DMS79 (cell line): ENCODE results near the gene AMFR.
"Not testable (repeated sequence)": the region's sequence is repeated elsewhere in the genome, so short reads cannot be mapped to it uniquely, and the experiment has no call there.

Source experiments
- DNase-seq: peaks from one replicate; lab custom pipeline; 2025; lab: John Stamatoyannopoulos, UW

The AMFR gene

DNA sequence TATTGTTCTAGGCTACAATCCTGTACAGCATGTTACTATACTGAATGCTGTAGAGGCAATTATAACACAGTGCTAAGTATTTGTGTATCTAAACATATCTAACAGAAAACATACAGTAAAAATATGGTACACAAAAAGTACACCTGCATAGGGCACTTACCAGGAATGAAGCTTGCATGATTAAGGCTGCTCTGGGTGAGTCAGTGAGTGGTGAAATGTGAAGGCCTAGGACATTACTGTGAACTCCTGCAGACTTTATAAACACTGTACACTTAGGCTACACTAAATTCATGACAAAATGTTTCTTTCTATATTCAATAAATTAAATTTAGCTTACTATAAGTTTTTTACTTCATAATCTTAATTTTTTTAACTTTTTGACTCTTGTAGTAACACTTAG, 37.1 kb downstream of the AMFR start:
- no peak for DNase-seq

DNA sequence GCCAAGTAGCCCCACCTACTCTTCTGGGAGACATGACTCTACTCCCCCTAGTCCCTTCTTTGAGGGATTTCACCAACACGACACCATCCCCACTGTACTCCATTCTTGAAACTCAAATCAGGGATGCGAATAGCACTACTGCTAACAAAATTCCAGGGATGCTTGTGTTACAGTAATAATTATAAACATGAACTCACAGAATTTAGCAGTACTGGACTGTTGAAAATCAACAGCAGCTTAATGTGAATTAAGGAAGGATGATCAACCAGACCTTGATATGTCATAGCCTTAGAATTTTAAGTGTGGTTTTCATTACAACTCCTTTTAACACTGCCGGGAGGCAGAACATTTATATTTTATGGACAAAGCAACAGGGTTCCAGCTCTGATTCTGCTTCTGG, 37.9 kb downstream of the AMFR start:
- DNase-seq: no peak

DNA sequence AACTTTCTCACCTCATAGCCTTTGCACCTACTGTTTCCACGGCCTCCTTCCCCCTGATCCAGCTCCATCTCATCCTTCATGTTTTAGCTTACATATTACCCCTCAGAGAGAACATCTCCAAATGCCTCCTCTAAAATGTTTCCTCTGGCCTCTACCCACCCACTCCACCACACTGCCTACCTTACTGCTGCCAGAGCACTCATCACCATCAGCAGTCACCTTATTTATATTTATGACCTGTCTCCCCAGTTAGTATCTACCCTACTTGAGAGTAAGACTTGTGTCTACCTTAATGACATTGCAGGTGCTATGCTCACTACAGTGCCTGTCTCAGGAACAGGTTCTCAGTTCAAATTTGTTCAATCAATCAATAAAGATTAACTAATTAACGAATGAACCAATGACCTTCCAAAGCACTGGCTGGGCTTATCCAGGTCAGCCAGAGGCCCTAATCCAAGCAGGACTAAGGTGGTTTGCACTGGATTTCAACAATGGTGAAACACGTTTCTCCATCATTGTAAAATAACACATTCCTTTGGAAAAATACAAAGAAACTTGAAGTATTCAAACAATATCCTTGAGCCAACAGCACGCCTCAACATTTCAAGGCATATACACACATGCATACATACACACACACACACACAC, 41.1 kb downstream of the AMFR start:
- no peak for DNase-seq

DNA sequence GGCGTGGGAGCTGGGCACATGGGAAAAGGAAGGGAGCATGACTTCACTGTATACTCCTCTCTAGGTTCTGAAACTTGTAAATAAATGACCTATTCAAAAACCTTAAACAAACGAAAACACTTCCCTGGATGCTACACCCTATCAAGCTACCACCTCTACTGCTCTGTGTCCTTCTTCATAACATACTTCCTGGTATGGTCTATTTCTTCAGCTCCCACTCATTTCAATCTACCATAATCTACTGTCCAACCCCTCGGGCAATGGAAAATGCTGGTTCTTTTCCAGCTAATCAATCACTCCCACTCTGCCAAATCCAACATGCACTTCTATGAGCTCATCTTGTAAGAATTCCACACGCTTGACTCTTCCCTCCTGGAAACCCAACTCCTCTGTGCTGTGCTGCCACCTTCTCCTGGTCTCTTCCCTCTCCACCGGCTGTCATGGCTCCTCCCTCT, 42.4 kb downstream of the AMFR start:
- no peak for DNase-seq

DNA sequence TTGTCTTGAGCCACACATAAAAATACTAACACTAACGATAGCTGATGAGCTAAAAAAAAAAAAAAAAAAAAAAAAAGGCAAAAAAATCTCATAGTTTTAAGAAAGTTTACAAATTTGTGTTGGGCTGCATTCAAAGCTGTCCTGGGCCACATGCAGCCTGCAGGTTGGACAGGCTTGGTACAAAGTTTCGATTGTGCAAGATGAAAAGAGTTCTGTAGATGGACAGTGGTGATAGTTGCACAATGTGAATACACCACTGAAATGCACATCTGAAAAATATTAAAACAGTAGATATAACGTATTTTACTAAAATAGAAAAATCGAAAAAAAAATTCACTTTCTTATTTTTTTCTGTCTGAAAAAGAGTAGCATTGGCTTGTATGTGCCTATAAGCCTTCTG, 42.9 kb downstream of the AMFR start:
- no peak for DNase-seq

DNA sequence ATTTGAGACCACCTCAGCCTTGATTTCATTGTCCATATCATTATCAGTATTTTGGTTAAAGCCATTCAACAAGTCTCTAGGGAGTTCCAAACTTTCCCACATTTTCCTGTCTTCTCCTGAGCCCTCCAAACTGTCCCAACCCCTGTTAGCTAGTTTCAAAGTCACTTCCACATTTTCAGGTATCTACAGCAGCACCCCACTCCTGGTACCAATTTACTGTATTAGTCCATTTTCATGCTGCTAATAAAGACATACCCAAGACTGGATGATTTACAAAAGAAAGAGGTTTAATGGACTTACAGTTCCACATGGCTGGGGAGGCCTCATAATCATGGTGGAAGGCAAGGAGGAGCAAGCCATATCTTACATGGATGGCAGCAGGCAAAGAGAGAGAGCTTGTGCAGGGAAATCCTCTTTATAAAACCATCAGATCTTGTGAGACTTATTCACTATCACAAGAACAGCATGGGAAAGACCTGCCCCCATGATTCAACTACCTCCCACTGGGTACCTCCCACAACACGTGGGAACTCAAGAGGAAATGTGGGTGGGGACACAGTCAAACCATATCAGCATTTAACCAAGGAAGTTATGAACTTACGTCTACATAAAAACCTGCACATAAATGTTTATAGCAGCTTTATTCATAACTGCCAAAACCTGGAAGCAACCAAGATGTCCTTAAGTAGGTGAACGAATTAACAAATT, 44.4 kb downstream of the AMFR start:
- DNase-seq: not testable (repeated sequence)

DNA sequence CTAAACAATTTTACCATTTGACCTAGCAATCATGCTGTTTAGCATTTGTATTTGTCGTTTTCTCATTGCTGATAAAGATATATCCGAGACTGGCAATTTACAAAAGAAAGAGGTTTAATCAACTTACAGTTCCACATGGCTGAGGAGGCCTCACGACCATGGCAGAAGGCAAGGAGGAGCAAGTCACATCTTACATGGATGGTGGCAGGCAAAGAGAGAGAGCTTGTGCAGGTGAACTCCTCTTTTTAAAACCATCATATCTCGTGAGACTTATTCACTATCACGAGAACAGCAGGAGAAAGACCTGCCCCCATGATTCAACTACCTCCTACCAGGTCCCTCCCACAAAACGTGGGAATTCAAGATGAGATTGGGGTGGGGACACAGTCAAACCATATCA, 46.3 kb downstream of the AMFR start:
- not testable (repeated sequence) for DNase-seq

DNA sequence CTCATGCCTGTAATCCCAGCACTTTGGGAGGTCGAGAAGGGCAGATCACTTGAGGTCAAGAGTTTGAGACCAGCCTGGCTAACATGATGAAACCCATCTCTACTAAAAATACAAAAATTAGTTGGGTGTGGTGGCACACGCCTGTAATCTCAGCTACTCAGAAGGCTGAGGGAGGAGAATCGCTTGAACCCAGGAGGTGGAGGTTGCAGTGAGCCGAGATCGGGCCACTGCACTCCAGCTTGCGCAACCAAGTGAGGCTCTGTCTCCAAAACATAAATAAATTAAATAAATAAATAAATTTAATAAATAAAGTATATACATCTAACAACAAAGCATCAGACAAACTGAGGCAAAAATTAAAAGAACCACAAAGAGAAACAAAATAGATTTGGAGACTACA, 49.6 kb downstream of the AMFR start:
- not testable (repeated sequence) for DNase-seq

DNA sequence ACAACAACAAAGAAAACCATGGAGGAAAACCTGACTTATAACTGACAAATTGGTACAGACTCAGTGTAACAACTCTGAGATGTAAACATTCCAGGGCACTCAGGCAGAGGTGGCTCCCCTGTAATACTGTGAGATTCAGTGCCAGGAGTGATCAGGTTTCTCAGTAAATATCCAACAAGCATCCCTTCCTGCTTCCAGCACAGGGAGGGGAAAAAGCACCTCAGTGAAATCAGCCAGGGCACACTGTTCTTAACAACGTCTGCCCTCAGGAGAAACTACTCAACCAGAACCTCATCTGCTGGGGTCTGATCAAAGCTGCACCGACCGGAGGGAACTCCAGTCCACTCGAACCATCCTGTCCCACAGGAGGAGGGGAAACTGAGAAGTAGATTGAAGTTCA, 52.3 kb downstream of the AMFR start:
- DNase-seq: peak; percentile 14

DNA sequence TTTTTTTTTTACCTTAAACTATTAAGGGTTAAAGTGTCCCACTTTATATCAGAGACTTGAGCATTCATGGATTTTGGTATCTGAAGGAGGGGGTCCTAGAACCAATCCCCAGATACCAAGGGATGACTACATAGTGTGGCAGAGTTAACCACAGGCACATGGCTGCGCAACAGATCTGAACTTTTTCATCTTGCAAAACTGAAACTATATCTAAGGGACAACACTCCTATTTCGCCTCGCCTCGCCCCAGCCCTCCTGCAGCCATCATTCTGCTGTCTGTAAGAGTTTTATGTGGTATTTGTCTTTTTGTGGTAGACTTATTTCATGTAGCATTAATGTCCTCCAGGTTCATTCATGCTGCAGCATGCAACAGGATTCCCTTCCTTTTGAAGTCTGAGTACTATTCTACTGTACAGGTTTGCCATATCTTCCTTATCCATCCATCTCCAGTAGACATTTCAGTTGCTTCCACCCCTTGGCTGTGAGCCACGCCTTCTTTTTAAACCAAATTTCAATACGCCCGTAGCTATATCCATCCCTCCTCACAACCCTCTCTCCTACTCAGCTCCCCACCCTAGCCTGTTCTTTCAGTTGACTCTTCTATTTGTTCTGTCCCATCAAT, 53.2 kb downstream of the AMFR start:
- no peak for DNase-seq

DNA sequence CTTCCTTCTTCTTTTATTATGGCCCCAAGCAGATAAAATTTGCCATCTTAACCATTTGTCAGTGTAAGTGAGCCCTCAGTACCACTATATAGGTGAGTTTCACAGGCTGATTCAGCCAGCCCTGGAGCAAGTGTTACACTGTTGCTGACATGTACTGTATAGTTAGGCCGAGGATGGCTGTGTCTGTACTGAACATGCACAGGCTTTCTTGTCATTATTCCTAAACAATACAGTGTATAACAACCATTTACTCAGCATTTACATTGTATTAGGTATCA, 53.7 kb downstream of the AMFR start:
- no peak for DNase-seq

DNA sequence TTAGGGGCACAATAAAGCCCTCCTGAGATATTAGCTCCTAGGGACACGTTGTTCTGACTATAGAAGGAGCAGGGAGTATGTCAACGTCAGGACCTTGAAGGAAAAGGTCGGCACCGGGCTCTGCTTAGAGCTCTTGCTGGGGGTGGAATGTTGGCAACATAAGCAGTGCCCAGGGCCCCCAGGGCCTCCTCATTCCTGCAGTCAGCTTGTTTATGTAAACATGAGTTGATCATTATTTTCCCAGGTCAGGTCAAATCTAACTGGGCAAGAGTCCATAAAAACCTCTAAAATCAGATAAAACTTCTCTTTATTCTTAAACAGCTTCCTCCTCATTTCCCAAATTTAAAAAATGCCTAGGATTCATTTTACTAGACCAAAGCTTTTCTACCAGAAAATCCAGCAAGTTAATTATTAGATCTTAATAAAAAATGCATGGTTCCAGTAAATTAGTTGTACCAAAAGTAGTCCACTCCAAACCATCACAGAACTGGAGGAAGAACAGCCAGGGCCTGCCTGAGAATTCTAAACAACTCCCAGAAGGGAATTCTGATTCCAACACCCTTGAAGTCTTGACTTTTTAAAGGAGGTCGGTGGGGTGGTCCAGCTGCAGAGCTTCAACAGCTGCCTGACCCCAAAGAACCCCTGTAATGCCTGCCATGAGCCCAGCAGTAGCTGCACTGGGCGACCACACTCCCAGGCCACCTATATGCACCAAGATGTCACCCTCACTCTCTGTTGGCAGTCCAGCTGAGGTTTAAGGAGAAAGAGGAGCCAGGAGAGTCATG, 54.3 kb downstream of the AMFR start:
- DNase-seq: no peak

DNA sequence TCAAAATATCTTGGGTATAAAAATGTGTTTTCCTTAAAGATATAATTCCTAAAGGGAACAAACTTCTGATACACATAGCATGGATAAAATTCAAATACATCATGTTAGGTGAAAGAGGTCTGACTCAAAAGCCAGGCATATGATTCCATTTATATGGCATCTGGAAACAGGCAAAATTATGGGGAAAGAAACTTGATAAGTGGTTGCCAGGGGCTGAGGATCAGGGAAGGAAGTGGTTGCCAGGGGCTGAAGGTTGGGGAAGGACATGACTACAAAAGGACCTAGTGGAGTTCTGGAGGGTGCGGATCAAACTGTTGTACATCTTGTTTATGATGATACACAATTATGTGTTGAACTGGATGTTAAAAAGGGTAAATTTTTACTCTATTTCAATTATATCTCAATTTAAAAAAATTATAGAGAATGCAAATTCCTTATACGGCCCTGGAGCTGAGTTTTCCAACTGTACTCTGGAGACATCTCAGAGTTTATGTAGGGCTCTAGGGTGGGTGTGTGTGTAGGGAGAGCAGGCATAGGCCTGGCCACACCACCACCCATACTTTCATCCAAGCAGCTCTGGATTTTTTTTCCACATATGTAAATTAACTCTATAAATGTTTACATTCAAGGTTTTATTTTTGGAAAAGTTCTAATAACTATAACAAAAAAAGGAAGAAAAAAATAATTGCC, 55.0 kb downstream of the AMFR start:
- no peak for DNase-seq

DNA sequence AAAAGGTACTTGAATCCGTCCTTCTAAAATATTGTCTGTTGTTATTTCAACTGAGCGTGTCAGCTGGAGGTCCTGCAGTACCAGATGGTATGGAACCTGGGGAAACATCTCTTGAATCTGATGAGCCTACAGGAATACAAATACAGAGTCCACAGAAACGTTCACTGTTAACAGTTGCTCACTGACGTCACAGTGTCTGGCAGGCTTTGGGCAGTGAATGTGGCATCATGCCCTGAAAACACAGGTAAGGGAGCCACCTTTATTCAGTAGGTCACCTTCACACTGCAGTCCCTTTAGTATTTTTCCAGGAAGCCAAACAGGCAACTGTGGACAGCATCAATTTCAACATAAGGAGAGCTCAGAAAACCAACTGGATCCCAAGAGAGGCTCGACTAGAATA, 56.1 kb downstream of the AMFR start:
- no peak for DNase-seq

DNA sequence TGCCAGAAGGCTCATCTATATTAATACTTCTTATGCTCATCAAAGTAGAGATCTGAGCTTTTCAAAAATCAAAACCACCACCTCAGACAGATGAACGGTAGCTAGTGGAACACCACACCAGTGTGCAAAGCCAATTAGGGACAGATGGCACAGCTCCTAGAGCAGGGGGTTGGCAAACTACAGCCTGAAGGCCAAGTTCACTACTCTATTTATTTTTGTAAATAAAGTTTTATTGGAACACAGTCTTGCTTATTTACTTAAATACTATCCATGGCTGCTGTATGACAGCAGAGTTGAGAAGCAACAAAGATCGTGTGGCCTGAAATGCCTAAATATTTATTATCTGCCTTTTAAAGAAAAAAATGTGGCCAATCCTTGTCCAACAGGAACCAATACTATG, 56.8 kb downstream of the AMFR start:
- no peak for DNase-seq

DNA sequence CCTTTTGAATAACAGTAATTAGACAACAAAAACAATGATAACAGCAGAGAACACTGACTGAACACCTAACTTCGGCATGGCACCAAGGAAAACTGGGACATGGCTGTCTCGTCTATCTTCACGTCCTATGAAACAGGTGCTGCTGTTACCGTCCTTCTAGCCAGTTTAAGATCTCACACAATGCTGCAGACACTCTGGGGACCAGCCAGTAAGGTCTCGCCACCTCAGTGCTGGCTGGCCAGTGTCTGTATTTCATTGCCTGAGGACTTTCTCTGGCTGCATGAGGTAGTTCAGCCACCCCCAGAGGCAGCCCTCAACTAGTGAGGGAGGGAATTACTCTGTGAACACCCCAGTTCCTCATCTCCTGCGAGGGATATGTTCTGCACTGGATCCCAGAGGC, 57.6 kb downstream of the AMFR start:
- DNase-seq: no peak

DNA sequence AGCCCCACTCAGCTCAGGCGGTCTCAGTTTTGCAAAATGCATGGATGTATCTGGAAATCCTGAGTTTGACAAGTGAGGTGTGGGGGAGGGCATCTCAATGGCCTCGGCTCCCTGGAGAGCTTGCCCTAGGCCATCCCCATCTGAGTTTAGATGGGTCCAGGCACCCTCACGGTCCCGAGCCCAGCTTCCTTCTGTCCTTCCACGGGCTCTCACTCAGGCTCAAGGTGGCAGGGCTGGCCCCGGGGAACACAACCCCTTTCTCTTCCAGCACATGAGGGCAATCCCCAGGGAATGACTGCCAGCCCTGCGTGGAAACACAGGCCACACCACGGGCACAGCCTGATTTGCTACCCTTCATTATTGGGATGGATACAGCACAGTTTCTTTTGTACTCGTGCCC, 58.4 kb downstream of the AMFR start:
- no peak for DNase-seq

DNA sequence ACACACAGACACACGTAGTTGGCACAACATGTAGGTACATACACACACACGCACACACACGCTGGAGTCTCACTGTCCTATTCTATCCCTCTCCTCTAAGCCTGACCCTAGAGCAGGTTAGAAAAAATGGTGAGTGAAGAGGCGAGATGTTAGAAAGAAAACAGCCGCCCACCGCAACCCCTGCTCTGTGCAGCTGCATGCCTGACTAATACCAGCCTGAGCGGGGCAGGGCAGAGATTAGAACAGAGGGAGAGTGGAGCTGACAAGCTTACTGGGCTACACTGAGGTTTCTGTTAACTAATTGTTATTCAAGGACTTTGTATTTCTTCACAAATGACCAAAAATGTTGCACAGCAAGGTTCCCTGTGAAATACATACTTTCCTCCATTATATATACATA, 59.8 kb downstream of the AMFR start:
- no peak for DNase-seq

DNA sequence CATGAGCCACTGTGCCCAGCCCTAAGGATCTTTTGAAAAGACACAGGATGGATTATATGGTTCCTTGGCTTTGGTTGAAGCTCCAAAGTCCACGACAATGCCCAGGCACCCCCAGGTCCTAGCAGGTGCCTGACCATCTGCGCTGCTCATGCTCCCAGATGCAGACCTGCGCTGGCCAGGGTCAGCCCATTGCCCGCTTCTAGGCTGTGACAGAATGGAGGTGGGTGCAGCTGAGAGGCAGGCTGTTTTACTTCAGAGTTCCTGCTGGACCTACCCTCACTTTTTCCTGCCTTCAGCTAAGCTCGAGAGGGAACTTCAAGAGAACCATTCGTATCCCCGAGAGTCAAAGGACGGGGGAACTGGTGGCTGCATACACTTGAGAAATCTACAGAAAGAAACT, 60.5 kb downstream of the AMFR start:
- DNase-seq: no peak

DNA sequence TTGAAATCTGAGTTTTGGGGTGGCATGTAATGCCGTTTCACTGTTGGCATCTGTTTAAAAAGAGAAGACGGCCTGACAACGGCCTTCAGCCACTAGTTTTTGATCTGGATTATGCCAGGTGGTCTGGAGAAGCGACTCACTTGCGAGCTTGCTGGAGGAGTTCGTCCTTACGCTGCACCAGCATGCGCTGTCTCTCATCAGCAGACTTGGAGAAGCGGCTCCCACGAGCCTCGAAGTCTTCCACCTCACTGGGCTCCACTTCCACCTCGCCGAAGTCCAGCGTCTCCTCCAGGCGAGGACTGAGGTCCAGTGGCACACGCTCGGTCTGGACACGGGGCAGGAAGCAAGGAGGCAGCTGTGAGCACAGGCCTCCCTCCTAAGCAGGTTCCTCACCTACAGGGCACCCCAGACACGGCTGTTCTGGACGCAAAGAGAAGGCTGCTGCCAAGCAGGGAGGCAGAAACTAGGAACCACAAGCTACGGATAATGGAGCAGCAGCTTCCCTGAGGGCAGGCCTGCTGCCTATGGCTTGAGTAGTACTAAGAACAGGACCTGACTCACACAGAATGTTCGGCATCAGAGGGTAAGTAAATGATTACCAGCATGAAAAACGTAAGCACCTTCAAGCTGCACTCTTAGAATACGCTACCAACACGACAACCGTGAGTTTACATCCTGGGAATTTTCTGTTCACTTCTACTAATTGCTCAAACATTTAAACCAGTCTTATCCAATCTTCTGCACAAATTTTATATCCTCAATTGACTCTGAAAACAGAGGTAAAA, 61.4 kb downstream of the AMFR start:
- DNase-seq: no peak

DNA sequence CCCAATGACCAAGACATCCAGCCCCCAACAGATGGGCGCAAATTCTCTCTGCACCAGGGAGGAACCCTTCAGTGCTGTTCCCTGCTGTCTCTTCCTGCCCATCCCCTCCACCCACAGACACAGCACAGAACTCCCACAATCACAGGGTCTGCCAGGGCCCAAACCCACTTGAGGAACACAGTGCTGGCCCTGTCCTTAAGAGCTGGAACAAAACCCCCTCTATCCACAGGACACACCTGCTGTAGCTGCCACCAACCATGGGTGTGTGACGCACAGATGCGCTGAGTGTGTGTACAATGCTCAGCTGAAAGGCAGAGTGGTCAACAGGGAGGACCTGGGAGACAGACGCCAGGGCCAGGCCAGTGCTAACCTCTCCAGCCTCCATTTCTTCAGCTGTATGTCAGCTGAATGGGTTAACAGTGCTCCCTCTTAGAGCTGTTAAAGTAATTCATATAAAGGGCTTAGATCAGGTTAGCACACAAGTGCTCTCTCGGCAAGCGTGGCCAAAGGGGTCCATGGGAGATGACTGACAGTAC, 62.1 kb downstream of the AMFR start:
- no peak for DNase-seq
